Thoracic aorta (tissue), 2 donors: Measurements from ENCODE around the gene RNF157. TPM values are rescaled to one million over a fixed set of nuclear protein-coding genes. Genes with fewer than 3 reads are reported as not detected.
A peak's percentile ranks its signal among the peaks of the same experiment; 100 is the strongest.

ENCODE experiments used
- ATAC-seq: fragments of 150-250 bp; one replicate; pipeline ENCODE4 v1.8.0; 2017; ENCODE audit warnings: low read depth; ENCODE audit not compliant: insufficient number of reproducible peaks, low FRiP score
- DNase-seq: peaks from one replicate; pipeline ENCODE4 v3.0.0-alpha.2; 2020; ENCODE audit warnings: low spot score
- H3K27ac ChIP-seq, 2 donors: fragments of 200-600 bp; sonication (generic); 1 replicate in 1 of 2; 2 replicates in 1 of 2; pipeline ENCODE4 v1.5.1; 2016; ENCODE audit warnings: mild to moderate bottlenecking in 2 of 2, moderate library complexity in 2 of 2
- H3K27me3 ChIP-seq: fragments of 200-600 bp; sonication (generic); replicated peaks from 2 replicates; pipeline ENCODE4 v1.6.0; 2016; ENCODE audit warnings: mild to moderate bottlenecking; ENCODE audit not compliant: insufficient read depth
- H3K36me3 ChIP-seq: fragments of 200-600 bp; sonication (generic); one replicate; pipeline ENCODE4 v1.5.1; 2016
- H3K4me1 ChIP-seq, 2 donors: fragments of 200-600 bp; sonication (generic); 1 replicate in 1 of 2; 2 replicates in 1 of 2; pipeline versions ENCODE4 v1.5.1 to v1.6.0; 2016; ENCODE audit warnings: low read depth in 2 of 2, mild to moderate bottlenecking in 1 of 2; ENCODE audit not compliant: control insufficient read depth in 1 of 2
- H3K4me3 ChIP-seq: fragments of 200-600 bp; sonication (generic); 2 replicates; pipeline ENCODE4 v1.5.1; 2016; ENCODE audit warnings: mild to moderate bottlenecking
- H3K9me3 ChIP-seq: fragments of 200-600 bp; sonication (generic); 2 replicates; pipeline ENCODE4 v1.5.1; 2016
- total RNA-seq, 2 donors: library from RNA; depleted of rRNA; stranded (reverse); fragments of >200 nt; gene quantifications; one replicate each; pipeline versions ENCODE4 v1.1.0 to v1.2.3, GENCODE V29; 2016
- TF ChIP-seq, protein P1 (sequence below): fragments of 200-600 bp; sonication (generic); IDR thresholded peaks from one replicate; pipeline ENCODE4 v1.5.1; 2019; ENCODE audit warnings: antibody characterized with exemption

Gene RNF157
- total RNA-seq, 2 donors from 2014 or later = 0.41 to 1.9 TPM

DNA sequence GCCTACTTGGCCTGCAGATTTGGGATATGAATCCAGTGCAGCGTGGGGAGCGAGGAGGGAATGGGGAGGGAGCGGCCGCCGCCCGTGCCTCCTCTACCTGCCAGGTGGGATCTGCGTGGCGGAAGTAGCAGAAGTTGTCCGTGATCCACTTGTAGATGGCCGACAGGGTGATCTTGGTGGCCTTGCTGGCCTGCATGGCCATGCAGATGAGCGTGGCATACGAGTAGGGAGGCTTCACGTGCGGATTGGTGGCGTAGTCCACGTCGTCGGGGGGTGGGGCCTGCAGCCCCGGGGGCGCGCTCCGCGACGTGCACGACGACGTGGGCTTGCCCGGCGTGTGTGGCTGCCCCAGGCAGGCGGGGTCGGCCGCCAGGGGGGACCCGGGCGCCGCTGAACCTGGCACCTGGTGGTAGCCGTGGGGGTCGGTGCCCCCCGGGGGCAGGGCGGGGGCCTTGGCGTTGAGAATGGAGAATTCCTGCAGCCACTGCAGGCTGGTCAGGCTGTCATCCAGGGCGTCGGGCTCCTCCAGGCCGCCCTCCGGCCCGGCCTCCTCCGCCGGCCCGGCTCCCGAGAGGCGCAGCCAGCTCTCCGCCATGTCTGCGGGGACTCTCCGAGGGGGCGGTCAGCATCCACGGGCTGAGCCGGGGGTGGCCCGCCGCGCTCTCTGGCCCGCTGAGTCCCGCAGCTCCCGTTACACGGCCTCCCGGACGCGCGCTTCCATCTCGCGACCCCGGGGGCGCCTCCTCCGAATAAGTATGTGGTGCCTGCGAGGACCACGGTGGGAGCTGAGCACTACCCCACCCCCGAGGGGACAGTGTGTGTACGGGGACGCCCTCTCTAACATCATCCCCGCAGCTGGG lies 100.3 kb downstream of the RNF157 start:
- no peaks in the 10 kb centered on the region for H3K9me3 ChIP-seq
- no peaks in the 10 kb centered on the region for H3K36me3 ChIP-seq
- peak overlapping the region; percentile 77 for H3K4me3 ChIP-seq
- DNase-seq = no peak
- ATAC-seq = no peak
- H3K4me1 ChIP-seq = peaks cover 0 to 42% of the 10 kb centered on the region in 2 donors
- H3K27ac ChIP-seq = peak overlapping the region in 1 of 2 donors; percentile 27
- TF ChIP-seq, protein P1, sequence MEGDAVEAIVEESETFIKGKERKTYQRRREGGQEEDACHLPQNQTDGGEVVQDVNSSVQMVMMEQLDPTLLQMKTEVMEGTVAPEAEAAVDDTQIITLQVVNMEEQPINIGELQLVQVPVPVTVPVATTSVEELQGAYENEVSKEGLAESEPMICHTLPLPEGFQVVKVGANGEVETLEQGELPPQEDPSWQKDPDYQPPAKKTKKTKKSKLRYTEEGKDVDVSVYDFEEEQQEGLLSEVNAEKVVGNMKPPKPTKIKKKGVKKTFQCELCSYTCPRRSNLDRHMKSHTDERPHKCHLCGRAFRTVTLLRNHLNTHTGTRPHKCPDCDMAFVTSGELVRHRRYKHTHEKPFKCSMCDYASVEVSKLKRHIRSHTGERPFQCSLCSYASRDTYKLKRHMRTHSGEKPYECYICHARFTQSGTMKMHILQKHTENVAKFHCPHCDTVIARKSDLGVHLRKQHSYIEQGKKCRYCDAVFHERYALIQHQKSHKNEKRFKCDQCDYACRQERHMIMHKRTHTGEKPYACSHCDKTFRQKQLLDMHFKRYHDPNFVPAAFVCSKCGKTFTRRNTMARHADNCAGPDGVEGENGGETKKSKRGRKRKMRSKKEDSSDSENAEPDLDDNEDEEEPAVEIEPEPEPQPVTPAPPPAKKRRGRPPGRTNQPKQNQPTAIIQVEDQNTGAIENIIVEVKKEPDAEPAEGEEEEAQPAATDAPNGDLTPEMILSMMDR = no peak
- H3K27me3 ChIP-seq = peaks cover 17% of the 10 kb centered on the region

DNA sequence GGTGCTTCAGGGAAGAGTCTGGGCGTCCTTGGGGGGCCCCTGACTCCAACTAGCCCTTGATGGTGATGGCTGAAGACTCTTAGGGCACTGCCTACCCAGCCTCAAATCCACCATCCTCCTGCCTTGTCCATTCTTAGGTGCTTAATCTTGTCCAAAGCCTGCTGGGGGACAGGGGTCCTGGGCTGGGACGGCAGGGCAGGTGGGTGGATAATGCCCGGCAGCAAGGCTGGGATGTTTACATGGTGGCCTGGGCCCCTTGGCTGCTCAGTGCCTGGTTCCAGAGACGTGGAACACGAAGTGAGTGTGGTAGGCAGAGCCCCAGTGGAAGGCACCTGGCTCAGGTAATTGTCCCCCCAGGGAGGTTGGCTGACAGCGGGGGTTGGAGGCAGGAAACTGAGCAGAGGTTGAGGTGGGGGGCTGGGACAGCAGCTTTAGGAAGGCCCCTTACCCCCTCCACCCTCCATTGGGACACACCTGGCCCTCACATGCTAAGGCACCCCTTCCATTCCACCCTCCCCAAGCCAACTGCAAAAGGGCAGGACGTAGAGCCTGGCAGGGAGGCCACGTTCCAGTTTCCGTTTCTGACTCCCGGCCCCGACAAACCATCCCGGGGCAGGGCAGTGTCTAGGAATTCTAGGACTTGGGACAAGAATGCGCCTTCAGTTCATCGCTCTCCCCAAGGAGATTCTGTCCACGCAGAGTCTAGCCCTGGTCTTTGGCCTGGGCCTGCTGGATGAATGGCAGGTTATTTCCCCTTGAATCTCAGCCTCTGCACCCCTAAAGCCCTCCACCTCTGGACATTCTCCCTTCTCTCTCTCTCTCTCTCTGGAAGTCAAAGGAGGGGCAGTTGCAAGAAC lies 101.2 kb downstream of the RNF157 start:
- Histone ChIP-seq H3K27me3 (peaks cover 17% of the 10 kb centered on the region), H3K27ac (peak overlapping the region in 1 of 2 donors; percentile 27), H3K36me3 (no peaks in the 10 kb centered on the region), H3K4me1 (peaks cover 0 to 42% of the 10 kb centered on the region in 2 donors), H3K4me3 (peak overlapping the region; percentile 77), H3K9me3 (no peaks in the 10 kb centered on the region)
- no peak for ATAC-seq
- DNase-seq = no peak
- TF ChIP-seq, protein P1 = no peak

DNA sequence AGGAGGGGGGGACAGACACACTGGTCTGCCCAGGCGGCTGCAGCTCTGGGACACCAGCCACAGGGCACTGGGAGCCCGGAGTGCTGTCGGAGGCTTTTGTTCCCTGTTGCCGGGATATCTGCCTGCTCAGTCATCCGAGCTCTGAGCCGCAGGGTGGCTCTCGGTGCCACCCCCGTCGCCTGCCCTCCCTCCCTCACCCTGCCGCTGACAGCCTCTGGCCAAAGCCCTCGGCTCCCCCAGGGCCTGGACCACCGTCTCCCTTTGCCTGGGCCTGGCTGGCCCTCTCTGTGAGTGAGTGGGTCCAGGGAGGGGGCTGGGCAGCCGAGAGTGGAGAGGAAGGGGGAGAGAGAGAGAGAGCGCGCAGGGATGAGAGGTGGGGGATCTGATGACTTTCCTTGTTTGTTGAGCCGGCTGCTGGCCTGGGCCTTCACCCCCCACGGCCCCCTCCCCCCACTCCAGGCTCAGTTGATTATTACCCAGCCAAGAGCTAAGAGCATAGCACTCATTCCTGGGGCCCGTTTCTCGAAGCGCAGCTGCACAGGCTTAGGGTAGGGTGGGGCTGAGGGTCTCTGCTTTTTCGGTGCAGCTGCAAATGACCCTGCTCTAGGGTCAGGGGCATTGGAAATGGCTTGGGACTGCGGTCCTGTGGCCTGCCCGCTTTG lies 101.9 kb downstream of the RNF157 start:
- DNase-seq = no peak
- Histone ChIP-seq H3K4me1 (peaks cover 0 to 42% of the 10 kb centered on the region in 2 donors), H3K27me3 (peaks cover 17% of the 10 kb centered on the region), H3K9me3 (no peaks in the 10 kb centered on the region), H3K27ac (no peak overlapping the region), H3K4me3 (no peak overlapping the region), H3K36me3 (no peaks in the 10 kb centered on the region)
- no peak for ATAC-seq
- TF ChIP-seq, protein P1 = no peak

DNA sequence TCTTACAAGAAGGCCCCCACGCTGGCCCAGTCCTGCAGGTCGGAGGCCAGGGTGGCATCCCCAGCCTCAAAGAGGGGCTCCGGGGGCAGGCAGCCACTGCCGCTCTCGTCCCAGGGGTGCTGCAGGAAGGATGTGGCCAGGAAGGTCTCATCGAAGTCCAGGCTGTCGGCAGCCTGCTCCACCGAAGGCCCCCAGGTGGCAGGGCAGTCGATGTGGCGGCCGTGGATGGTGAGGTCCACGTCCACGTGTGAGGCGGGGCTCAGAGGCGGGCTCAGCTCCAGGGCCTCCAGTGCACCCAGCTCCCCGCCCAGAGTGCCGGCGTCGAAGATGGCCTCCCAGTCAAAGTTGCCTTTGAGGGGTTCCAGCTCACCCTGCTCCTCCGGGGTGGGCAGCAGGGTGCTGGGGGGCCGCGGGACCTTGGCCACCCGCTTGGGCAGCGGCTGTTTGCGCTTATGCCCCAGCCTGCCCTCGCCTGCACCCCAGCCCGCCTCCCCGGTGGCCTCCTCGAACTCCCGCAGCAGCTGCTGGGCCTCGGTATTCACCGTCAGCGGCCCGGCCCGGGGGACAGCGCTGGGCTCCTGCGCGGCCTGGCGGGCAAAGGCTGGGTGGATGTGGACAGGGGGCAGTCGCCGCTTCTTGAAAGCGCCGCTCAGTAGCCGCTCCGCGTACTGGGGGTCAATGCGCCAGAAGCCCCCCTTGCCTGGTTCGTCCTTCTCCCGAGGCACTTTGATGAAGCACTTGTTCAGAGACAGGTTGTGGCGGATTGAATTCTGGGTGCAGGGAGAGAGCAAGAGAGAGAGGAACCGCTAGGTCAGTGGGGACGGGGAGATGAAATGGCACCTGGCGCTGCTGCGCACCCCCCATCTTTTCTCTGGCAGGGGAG lies 102.7 kb downstream of the RNF157 start:
- no peak for ATAC-seq
- peaks cover 0 to 42% of the 10 kb centered on the region in 2 donors for H3K4me1 ChIP-seq
- H3K36me3 ChIP-seq = no peaks in the 10 kb centered on the region
- TF ChIP-seq, protein P1 = no peak
- DNase-seq = no peak
- no peaks in the 10 kb centered on the region for H3K9me3 ChIP-seq
- peaks cover 17% of the 10 kb centered on the region for H3K27me3 ChIP-seq
- H3K4me3 ChIP-seq = no peak overlapping the region
- H3K27ac ChIP-seq = no peak overlapping the region
